Stimulated activated naive CD4-positive, alpha-beta T cell (primary cell): Measurements from ENCODE around the gene SSR2.
"Not testable (repeated sequence)": the region's sequence is repeated elsewhere in the genome, so short reads cannot be mapped to it uniquely, and the experiment has no call there.

ENCODE experiments used
- DNase-seq, 6 experiments: peaks; one replicate each; lab custom pipeline; 2025; lab: John Stamatoyannopoulos, UW

Gene SSR2

GRCh38 chr1:155993595-155993994 lies 27.2 kb downstream of the SSR2 start:
- DNase-seq: no peak

DNA sequence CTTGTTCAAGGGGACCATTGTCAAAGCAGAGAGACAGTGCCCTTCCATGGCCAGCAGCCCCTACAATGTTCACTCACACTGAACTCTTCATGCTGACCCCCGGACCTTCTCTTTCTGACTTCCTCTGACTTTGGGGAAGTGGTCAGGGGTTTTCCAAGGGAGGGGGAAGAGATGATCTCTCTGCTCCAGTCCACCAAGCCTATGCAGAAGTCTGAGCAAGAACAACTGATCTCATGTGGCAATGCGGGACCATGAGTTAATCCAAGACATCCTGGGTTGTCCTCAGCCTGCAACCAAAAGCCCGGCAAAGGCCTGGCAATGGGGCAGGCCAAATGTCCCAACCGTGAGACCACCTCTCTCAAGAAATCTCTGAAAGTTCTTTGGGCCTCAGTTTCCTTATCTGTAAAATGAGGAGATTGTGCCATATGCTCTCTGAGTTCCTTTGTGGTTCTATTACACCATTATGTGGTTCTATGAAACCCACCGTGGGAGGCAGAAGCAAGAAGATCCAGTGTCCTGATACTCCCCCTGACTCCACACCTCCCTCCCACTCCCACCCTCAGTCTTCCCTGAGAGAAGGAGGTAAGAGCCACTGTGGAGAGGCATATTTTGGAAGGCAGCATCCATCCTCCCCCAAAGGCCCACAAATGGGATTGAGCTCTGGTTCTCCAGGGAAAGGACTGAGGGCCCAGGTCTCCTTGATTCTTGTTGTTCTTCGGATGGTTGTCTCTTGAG lies 30.6 kb downstream of the SSR2 start:
- DNase-seq: no peak

GRCh38 chr1:155989242-155990004 lies 31.3 kb downstream of the SSR2 start:
- DNase-seq: peak; percentile 61 to 83 (median 72)

DNA sequence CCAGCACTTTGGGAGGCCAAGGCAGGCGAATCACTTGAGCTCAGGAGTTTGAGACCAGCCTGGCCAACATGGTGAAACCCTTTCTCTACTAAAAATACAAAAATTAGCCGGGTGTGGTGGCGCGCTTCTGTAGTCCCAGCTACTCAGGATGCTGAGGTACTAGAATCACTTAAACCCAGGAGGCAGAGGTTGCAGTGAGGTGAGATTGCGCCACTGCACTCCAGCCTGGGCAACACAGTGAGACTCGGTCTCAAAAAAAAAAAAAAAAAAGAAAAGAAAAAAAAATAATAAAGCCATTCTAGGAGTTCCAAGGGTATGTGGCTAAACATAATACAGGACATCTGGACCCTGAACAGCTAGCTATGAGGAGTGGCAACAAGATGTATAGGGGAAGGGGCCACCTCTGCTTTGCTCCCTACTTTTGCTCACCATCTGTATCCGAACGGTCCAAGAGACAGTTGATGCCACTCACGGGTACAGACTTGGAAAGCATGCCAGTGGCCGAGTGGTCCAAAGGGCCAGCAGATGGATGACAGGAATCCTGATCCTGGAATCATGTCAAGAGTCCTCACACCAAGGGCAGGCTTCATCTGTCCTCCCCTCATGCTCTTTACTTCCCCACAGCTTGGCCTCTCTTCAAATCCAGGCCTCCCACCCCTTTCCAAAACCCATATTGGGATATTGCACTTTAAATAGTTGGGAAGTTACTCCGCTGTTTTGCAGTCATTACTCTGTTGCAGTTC lies 35.7 kb downstream of the SSR2 start:
- DNase-seq: not testable (repeated sequence)

DNA sequence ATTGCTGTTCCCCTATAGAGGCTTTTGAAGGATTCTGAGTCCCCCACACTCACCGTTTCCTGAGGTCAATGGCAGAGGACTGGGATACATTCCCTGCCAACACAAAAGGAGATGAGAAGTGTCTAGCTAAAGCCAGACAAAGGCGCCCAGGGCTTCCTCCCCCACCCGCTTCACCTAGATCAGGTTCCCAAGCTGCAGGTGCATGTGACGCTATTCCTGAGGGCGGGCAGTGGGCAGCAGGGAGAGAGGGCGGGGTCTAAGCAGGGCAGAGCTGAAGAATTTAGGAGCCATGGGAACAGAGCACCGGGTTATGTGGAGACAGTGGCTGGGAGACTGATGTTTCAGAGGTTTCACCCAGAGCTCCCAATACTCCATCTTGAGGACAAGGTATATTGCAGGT lies 36.4 kb downstream of the SSR2 start:
- no peak for DNase-seq

GRCh38 chr1:155983191-155984024 lies 37.3 kb downstream of the SSR2 start:
- DNase-seq: no peak

GRCh38 chr1:155982106-155982505 lies 38.6 kb downstream of the SSR2 start:
- DNase-seq: no peak

- DNase-seq: peak in 4 of 6 experiments; percentile 17 to 55 (median 43)
These were observed 39.3 kb downstream of the SSR2 start for GRCh38 chr1:155981266-155982088.

DNA sequence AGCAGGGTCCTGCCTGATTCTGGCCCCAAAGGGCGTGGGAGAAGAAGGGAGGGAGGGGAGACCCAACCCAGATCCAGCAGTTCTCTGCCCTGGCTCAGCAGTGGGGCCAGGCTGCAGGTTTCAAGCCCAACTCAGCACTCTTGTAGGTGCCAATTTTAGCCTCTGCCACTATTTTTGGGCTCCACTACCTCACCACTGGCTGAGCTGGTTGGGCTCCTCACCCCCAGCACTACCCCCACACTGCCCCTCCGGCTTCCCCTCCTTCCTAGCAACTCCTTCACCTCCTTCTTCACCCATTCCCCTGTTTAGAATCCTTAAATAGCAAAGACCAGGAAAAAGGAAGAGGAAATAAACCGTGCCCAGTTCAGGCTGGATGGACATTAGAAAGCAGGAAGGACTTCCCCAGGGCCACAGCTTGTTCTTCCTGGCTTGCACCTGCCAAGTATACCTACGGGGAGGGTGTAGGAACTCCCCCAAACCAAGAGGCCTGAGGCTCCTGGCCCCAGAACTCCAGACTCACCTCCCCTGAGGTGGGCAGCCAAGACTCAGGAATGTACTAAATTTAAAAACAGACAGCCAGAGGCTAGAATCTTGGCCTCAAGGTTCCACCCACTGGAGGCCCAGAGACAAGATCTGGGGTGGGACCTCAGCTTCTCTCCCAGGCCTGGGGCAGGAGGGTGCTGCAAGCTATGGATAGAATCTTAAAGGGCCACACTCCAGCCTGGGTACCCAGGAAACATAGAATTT lies 41.0 kb downstream of the SSR2 start:
- DNase-seq: no peak

DNA sequence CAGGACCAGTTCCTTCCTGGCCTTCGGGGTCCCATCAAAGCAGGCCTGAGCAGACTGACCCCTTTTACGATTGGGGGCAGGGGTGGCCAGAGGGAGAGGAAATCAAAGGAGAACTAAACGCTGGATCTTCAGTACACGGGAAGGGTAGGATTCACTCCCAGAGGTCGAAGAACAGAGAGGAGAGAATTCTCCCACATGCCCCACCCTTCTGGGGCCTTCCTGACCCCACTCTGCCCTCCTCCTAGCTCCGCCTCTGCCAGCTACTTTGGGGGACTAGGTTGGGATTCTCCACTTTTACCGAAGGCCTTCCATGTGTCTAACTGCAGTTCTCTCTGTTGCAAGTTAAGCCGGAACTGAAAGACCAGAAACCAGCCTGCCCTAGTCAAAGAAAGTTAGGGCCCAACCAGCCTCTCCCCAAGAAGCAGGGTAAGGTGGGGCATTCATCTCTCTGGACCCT lies 41.8 kb downstream of the SSR2 start:
- DNase-seq: no peak

- peak; percentile 54 to 72 (median 64) for DNase-seq
These were observed 42.3 kb downstream of the SSR2 start, which contains the start of gene ARHGEF2 for GRCh38 chr1:155978325-155978972. Gene ARHGEF2, minus strand, starts transcription at chr1:155978547. Its CDS starts 120 bp downstream, at chr1:155978427.

DNA sequence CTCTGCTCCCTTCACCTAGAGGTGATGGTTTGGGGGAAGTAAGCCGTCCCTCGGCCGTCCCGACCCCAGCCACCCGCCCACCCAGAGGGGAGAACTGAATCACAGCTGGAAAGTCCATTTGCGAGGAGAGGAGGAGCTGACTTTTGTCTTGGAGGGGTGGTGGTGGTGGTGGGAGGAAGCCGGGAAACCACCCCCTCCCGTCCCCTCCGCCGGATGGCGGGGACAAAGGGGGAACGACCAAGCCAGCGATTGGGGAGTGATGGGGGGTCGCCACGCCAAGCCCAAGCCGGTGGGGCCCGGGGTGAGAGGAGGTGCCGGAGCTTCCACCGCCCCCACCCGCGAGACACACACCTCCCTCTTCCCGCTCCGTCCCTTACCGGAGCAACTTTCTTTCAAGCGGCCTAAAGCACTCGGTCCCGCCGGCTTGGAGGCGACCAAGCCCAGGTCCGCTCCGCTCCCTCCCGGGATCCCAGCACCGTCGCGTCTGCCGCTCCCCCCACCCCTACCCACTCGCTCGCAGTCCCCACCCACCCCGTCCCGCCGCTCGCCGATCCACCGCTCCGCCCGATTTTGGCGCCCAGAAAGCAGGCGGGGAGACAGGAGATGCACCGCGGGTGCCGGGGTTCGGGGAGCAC lies 42.9 kb downstream of the SSR2 start:
- peak in 4 of 6 experiments; percentile 16 to 42 (median 39) for DNase-seq

- DNase-seq: peak in 1 of 6 experiments; percentile 13
These were observed 43.6 kb downstream of the SSR2 start for GRCh38 chr1:155976913-155977689.

DNA sequence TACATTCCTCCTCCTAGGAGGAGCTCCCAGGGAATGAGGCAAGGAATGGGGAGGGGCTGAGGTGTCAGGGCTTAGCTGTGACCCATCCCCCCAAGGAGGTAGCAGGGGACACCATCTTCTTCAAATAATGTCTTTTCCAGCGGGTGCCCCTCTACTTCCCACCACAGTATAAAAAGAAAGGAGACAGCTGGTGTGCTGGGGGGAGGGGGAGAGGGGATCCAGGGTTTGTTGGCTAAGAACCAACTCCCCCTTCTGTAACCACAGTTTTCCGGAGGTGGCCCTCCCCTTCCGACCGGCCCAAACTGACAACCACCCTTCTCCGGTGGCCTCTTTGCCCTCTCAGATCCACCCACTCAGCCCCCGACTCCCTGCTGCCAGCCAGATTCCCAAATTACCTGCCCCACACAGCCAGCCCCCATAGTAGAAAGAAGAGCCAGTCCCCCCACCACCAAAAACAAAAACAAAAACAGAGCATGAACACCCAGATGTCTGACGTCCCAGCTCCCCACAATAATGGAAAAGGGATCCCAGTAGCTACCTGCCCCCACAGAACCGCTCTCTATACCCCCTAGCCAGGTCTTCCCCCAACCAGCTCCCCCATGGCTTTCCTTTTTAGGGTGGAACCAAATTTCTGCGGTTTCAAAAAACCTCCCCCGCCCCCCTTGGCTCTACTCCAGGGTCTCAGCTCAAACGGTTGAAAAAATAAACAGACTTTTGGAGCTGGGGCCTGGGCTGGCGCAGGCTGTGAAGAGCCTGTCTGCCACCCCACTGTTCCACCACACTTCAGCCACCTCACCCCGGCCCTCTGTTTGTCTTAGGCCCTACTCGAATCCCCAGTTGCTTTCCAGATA lies 44.5 kb downstream of the SSR2 start:
- DNase-seq: peak; percentile 57 to 79 (median 68)

- DNase-seq: peak in 1 of 6 experiments; percentile 16
These were observed 45.2 kb downstream of the SSR2 start for GRCh38 chr1:155975375-155976061.
